HEK293 (cell line): ENCODE data around the gene PACSIN3.

ENCODE experiments used
- EGR2 ChIP-seq: fragments of 450-650 bp; formaldehyde crosslinking; IDR thresholded peaks from 2 replicates; pipeline ENCODE4 v1.5.1; 2016; ENCODE audit warnings: low read depth, missing biosample characterization, missing genetic modification characterization
- FEZF1 ChIP-seq: fragments of 450-650 bp; formaldehyde crosslinking; IDR thresholded peaks from 2 replicates; pipeline ENCODE4 v1.5.1; 2016; ENCODE audit warnings: missing biosample characterization, missing genetic modification characterization
- GLI2 ChIP-seq: fragments of 450-650 bp; formaldehyde crosslinking; IDR thresholded peaks from 2 replicates; pipeline ENCODE4; 2017; ENCODE audit warnings: missing biosample characterization, missing genetic modification characterization, low read depth, borderline replicate concordance
- KLF16 ChIP-seq: fragments of 450-650 bp; formaldehyde crosslinking; IDR thresholded peaks from 2 replicates; pipeline ENCODE4 v1.5.1; 2017; ENCODE audit warnings: missing biosample characterization, missing genetic modification characterization
- KLF8 ChIP-seq: fragments of 450-650 bp; formaldehyde crosslinking; IDR thresholded peaks from 2 replicates; pipeline ENCODE4 v1.5.1; 2016; ENCODE audit warnings: missing biosample characterization, missing genetic modification characterization
- SP7 ChIP-seq: fragments of 450-650 bp; formaldehyde crosslinking; IDR thresholded peaks from 2 replicates; pipeline ENCODE4 v1.5.1; 2016; ENCODE audit warnings: missing biosample characterization, missing genetic modification characterization
- ZNF138 ChIP-seq: fragments of 450-650 bp; formaldehyde crosslinking; IDR thresholded peaks from 2 replicates; pipeline ENCODE4 v1.5.1; 2016; ENCODE audit warnings: missing biosample characterization, missing genetic modification characterization, borderline replicate concordance
- ZNF19 ChIP-seq: fragments of 450-650 bp; formaldehyde crosslinking; IDR thresholded peaks from 2 replicates; pipeline ENCODE4; 2016; ENCODE audit warnings: missing biosample characterization, missing genetic modification characterization, low read depth
- ZNF292 ChIP-seq: fragments of 450-650 bp; formaldehyde crosslinking; IDR thresholded peaks from 2 replicates; pipeline ENCODE4 v1.5.1; 2016; ENCODE audit warnings: low read depth, missing biosample characterization, missing genetic modification characterization, borderline replicate concordance
- ZNF341 ChIP-seq: fragments of 450-650 bp; formaldehyde crosslinking; IDR thresholded peaks from 2 replicates; pipeline ENCODE4; 2016; ENCODE audit warnings: low read depth, missing biosample characterization, missing genetic modification characterization
- ZNF366 ChIP-seq: fragments of 450-650 bp; formaldehyde crosslinking; conservative IDR thresholded peaks from 2 replicates; pipeline ENCODE4 v1.5.1; 2016; ENCODE audit warnings: missing biosample characterization, missing genetic modification characterization
- ZNF394 ChIP-seq: fragments of 450-650 bp; formaldehyde crosslinking; IDR thresholded peaks from 2 replicates; pipeline ENCODE4 v1.5.1; 2016; ENCODE audit warnings: missing biosample characterization, missing genetic modification characterization, mild to moderate bottlenecking, moderate library complexity, borderline replicate concordance
- ZNF433 ChIP-seq: fragments of 450-650 bp; formaldehyde crosslinking; IDR thresholded peaks from 2 replicates; pipeline ENCODE4 v1.5.1; 2016; ENCODE audit warnings: missing biosample characterization, missing genetic modification characterization, low read depth
- ZNF701 ChIP-seq: fragments of 450-650 bp; formaldehyde crosslinking; IDR thresholded peaks from 2 replicates; pipeline ENCODE4 v1.5.1; 2016; ENCODE audit warnings: missing biosample characterization, missing genetic modification characterization
- ZNF843 ChIP-seq: fragments of 450-650 bp; formaldehyde crosslinking; IDR thresholded peaks from 2 replicates; pipeline ENCODE4 v1.5.1; 2016; ENCODE audit warnings: missing biosample characterization, missing genetic modification characterization
- TF ChIP-seq, protein P1 (sequence below): fragments of 450-650 bp; formaldehyde crosslinking; IDR thresholded peaks from 2 replicates; pipeline ENCODE4 v1.5.1; 2016; ENCODE audit warnings: missing biosample characterization, missing genetic modification characterization
- TF ChIP-seq, protein P2 (sequence below): fragments of 450-650 bp; formaldehyde crosslinking; IDR thresholded peaks from 2 replicates; pipeline ENCODE4 v1.5.1; 2016; ENCODE audit warnings: missing biosample characterization, missing genetic modification characterization
- TF ChIP-seq, protein P3 (sequence below): fragments of 450-650 bp; formaldehyde crosslinking; IDR thresholded peaks from 2 replicates; pipeline ENCODE4 v1.5.1; 2016; ENCODE audit warnings: missing biosample characterization, missing genetic modification characterization
- TF ChIP-seq, protein P4 (sequence below): fragments of 450-650 bp; formaldehyde crosslinking; IDR thresholded peaks from 2 replicates; pipeline ENCODE4 v1.5.1; 2016; ENCODE audit warnings: missing biosample characterization, missing genetic modification characterization
- TF ChIP-seq, protein P5 (sequence below): fragments of 450-650 bp; formaldehyde crosslinking; conservative IDR thresholded peaks from 2 replicates; pipeline ENCODE4 v1.5.1; 2016; ENCODE audit warnings: low read depth, missing biosample characterization, missing genetic modification characterization
- TF ChIP-seq, protein P6 (sequence below): fragments of 450-650 bp; formaldehyde crosslinking; IDR thresholded peaks from 2 replicates; pipeline ENCODE4 v1.5.1; 2016; ENCODE audit warnings: missing biosample characterization, missing genetic modification characterization
- TF ChIP-seq, protein P7 (sequence below): fragments of 450-650 bp; formaldehyde crosslinking; IDR thresholded peaks from 2 replicates; pipeline ENCODE4 v1.5.1; 2016; ENCODE audit warnings: missing biosample characterization, missing genetic modification characterization, low read depth
- TF ChIP-seq, protein P8 (sequence below): fragments of 450-650 bp; IDR thresholded peaks from 2 replicates; pipeline ENCODE4 v1.5.1; 2018; ENCODE audit warnings: missing biosample characterization, mild to moderate bottlenecking, missing genetic modification characterization

PACSIN3 gene

DNA sequence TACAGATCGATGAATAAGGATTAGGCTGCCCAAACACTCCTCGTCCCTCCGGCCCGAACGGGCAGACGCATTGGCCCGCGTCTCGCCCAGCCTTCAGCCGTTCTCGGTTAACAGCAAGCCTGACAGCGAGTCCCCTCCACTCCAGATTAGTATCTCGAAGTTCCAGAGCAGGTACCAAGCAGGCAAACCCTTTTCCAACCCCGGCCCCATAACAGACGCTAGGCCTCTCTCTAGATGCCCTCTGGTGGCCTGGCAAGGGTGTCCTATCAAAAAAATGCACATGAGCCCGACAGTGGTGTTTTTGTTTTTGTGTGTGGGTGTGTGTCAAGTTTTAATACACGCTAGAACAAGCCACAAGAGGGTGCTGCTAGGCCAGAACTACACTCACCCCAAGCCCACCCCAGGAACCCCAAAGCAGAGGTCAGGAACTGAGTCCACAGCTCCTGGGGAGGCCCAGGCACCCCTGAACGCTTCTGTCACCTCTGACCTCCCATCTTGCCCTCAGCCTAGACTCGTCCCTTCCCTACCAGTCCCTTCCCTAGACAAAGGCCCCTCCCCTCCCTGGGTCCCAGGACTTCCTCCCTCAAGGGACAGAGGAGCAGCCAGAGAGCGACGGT, 8.9 kb downstream of the PACSIN3 start (continued):
- TF ChIP-seq, protein P1, sequence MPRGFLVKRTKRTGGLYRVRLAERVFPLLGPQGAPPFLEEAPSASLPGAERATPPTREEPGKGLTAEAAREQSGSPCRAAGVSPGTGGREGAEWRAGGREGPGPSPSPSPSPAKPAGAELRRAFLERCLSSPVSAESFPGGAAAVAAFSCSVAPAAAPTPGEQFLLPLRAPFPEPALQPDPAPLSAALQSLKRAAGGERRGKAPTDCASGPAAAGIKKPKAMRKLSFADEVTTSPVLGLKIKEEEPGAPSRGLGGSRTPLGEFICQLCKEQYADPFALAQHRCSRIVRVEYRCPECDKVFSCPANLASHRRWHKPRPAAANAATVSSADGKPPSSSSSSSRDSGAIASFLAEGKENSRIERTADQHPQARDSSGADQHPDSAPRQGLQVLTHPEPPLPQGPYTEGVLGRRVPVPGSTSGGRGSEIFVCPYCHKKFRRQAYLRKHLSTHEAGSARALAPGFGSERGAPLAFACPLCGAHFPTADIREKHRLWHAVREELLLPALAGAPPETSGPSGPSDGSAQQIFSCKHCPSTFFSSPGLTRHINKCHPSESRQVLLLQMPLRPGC (tag by site-specific recombination), result no peak
- 0 out of 2 replicates have a peak, but pooled peaks have one; percentile 21 for TF ChIP-seq SP7 (tag by site-specific recombination)
- TF ChIP-seq, protein P2, sequence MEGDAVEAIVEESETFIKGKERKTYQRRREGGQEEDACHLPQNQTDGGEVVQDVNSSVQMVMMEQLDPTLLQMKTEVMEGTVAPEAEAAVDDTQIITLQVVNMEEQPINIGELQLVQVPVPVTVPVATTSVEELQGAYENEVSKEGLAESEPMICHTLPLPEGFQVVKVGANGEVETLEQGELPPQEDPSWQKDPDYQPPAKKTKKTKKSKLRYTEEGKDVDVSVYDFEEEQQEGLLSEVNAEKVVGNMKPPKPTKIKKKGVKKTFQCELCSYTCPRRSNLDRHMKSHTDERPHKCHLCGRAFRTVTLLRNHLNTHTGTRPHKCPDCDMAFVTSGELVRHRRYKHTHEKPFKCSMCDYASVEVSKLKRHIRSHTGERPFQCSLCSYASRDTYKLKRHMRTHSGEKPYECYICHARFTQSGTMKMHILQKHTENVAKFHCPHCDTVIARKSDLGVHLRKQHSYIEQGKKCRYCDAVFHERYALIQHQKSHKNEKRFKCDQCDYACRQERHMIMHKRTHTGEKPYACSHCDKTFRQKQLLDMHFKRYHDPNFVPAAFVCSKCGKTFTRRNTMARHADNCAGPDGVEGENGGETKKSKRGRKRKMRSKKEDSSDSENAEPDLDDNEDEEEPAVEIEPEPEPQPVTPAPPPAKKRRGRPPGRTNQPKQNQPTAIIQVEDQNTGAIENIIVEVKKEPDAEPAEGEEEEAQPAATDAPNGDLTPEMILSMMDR, result peak; percentile 79
- no peak for TF ChIP-seq GLI2
- TF ChIP-seq ZNF843 (tag by site-specific recombination), result no peak; the same call in 1 of the 2 replicates
- TF ChIP-seq, protein P3, sequence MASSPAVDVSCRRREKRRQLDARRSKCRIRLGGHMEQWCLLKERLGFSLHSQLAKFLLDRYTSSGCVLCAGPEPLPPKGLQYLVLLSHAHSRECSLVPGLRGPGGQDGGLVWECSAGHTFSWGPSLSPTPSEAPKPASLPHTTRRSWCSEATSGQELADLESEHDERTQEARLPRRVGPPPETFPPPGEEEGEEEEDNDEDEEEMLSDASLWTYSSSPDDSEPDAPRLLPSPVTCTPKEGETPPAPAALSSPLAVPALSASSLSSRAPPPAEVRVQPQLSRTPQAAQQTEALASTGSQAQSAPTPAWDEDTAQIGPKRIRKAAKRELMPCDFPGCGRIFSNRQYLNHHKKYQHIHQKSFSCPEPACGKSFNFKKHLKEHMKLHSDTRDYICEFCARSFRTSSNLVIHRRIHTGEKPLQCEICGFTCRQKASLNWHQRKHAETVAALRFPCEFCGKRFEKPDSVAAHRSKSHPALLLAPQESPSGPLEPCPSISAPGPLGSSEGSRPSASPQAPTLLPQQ (tag by site-specific recombination), result 0 out of 2 replicates have a peak, but pooled peaks have one; percentile 16
- TF ChIP-seq, protein P4, sequence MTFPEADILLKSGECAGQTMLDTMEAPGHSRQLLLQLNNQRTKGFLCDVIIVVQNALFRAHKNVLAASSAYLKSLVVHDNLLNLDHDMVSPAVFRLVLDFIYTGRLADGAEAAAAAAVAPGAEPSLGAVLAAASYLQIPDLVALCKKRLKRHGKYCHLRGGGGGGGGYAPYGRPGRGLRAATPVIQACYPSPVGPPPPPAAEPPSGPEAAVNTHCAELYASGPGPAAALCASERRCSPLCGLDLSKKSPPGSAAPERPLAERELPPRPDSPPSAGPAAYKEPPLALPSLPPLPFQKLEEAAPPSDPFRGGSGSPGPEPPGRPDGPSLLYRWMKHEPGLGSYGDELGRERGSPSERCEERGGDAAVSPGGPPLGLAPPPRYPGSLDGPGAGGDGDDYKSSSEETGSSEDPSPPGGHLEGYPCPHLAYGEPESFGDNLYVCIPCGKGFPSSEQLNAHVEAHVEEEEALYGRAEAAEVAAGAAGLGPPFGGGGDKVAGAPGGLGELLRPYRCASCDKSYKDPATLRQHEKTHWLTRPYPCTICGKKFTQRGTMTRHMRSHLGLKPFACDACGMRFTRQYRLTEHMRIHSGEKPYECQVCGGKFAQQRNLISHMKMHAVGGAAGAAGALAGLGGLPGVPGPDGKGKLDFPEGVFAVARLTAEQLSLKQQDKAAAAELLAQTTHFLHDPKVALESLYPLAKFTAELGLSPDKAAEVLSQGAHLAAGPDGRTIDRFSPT (tag by site-specific recombination), result no peak
- TF ChIP-seq KLF8, result no peak
- TF ChIP-seq, protein P5, sequence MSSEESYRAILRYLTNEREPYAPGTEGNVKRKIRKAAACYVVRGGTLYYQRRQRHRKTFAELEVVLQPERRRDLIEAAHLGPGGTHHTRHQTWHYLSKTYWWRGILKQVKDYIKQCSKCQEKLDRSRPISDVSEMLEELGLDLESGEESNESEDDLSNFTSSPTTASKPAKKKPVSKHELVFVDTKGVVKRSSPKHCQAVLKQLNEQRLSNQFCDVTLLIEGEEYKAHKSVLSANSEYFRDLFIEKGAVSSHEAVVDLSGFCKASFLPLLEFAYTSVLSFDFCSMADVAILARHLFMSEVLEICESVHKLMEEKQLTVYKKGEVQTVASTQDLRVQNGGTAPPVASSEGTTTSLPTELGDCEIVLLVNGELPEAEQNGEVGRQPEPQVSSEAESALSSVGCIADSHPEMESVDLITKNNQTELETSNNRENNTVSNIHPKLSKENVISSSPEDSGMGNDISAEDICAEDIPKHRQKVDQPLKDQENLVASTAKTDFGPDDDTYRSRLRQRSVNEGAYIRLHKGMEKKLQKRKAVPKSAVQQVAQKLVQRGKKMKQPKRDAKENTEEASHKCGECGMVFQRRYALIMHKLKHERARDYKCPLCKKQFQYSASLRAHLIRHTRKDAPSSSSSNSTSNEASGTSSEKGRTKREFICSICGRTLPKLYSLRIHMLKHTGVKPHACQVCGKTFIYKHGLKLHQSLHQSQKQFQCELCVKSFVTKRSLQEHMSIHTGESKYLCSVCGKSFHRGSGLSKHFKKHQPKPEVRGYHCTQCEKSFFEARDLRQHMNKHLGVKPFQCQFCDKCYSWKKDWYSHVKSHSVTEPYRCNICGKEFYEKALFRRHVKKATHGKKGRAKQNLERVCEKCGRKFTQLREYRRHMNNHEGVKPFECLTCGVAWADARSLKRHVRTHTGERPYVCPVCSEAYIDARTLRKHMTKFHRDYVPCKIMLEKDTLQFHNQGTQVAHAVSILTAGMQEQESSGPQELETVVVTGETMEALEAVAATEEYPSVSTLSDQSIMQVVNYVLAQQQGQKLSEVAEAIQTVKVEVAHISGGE (tag by site-specific recombination), result no peak
- TF ChIP-seq ZNF701, result no peak
- TF ChIP-seq, protein P6, sequence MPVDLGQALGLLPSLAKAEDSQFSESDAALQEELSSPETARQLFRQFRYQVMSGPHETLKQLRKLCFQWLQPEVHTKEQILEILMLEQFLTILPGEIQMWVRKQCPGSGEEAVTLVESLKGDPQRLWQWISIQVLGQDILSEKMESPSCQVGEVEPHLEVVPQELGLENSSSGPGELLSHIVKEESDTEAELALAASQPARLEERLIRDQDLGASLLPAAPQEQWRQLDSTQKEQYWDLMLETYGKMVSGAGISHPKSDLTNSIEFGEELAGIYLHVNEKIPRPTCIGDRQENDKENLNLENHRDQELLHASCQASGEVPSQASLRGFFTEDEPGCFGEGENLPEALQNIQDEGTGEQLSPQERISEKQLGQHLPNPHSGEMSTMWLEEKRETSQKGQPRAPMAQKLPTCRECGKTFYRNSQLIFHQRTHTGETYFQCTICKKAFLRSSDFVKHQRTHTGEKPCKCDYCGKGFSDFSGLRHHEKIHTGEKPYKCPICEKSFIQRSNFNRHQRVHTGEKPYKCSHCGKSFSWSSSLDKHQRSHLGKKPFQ, result no peak
- TF ChIP-seq ZNF433 (tag by site-specific recombination), result no peak
- 0 out of 2 replicates have a peak, but pooled peaks have one; percentile 9 for TF ChIP-seq EGR2
- TF ChIP-seq ZNF341 (tag by site-specific recombination), result no peak
- no peak for TF ChIP-seq ZNF292
- TF ChIP-seq, protein P7, sequence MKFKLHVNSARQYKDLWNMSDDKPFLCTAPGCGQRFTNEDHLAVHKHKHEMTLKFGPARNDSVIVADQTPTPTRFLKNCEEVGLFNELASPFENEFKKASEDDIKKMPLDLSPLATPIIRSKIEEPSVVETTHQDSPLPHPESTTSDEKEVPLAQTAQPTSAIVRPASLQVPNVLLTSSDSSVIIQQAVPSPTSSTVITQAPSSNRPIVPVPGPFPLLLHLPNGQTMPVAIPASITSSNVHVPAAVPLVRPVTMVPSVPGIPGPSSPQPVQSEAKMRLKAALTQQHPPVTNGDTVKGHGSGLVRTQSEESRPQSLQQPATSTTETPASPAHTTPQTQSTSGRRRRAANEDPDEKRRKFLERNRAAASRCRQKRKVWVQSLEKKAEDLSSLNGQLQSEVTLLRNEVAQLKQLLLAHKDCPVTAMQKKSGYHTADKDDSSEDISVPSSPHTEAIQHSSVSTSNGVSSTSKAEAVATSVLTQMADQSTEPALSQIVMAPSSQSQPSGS, result no peak
- TF ChIP-seq ZNF394 (tag by site-specific recombination), result no peak; the same call in 1 of the 2 replicates
- TF ChIP-seq FEZF1 (tag by site-specific recombination), result no peak
- no peak for TF ChIP-seq ZNF366
- TF ChIP-seq ZNF138, result no peak
- TF ChIP-seq ZNF19 (tag by site-specific recombination), result no peak
- TF ChIP-seq, protein P8, sequence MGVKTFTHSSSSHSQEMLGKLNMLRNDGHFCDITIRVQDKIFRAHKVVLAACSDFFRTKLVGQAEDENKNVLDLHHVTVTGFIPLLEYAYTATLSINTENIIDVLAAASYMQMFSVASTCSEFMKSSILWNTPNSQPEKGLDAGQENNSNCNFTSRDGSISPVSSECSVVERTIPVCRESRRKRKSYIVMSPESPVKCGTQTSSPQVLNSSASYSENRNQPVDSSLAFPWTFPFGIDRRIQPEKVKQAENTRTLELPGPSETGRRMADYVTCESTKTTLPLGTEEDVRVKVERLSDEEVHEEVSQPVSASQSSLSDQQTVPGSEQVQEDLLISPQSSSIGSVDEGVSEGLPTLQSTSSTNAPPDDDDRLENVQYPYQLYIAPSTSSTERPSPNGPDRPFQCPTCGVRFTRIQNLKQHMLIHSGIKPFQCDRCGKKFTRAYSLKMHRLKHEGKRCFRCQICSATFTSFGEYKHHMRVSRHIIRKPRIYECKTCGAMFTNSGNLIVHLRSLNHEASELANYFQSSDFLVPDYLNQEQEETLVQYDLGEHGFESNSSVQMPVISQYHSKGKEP, result no peak
- no peak; the same call in 1 of the 2 replicates for TF ChIP-seq KLF16 (tag by site-specific recombination)
